Neural cell (in vitro differentiated cells): ENCODE measurements around the gene LORICRIN. TPM values are rescaled to one million over a fixed set of nuclear protein-coding genes. Genes with fewer than 3 reads are reported as not detected.

ENCODE experiments used
- H2AFZ ChIP-seq: fragments of 200-600, 300-800 bp; sonication (generic), shearing (Covaris generic); 2 replicates; pipeline ENCODE4 v1.6.0; 2014; ENCODE audit warnings: low read depth, mild to moderate bottlenecking, antibody characterized with exemption, low read length, moderate library complexity
- H3F3A ChIP-seq: fragments of 200-600 bp; shearing (Covaris generic); 2 replicates; pipeline ENCODE4 v1.6.1; 2016; ENCODE audit warnings: mild to moderate bottlenecking, moderate library complexity, mixed read lengths, antibody characterized with exemption, low read length; ENCODE audit not compliant: insufficient read depth, poor library complexity, severe bottlenecking
- H3K27ac ChIP-seq: fragments of 200-600, 300-800 bp; sonication (generic), shearing (Covaris generic); 2 replicates; pipeline ENCODE4 v1.5.1; 2014; ENCODE audit warnings: mild to moderate bottlenecking, low read length, moderate library complexity
- H3K27me3 ChIP-seq: fragments of 300-800, 200-600 bp; sonication (generic), shearing (Covaris generic); 2 replicates; pipeline ENCODE4 v1.6.0; 2014; ENCODE audit warnings: mild to moderate bottlenecking, low read depth, low read length, moderate library complexity; ENCODE audit not compliant: insufficient read depth
- H3K36me3 ChIP-seq: fragments of 300-800, 200-600 bp; sonication (generic), shearing (Covaris generic); 2 replicates; pipeline ENCODE4 v1.5.1; 2014; ENCODE audit warnings: mild to moderate bottlenecking, antibody characterized with exemption, low read length, moderate library complexity; ENCODE audit not compliant: insufficient read depth
- H3K4me2 ChIP-seq: fragments of 300-800, 200-600 bp; sonication (generic), shearing (Covaris generic); 2 replicates; pipeline ENCODE4 v1.6.0; 2014; ENCODE audit warnings: mild to moderate bottlenecking, low read length
- H3K4me3 ChIP-seq: fragments of 300-800, 200-600 bp; sonication (generic), shearing (Covaris generic); 2 replicates; pipeline ENCODE4 v1.5.1; 2014; ENCODE audit warnings: mild to moderate bottlenecking, low read length, moderate library complexity
- H3K79me2 ChIP-seq: fragments of 200-600 bp; shearing (Covaris generic); replicated peaks from 2 replicates; pipeline ENCODE4 v1.6.0; 2014; ENCODE audit warnings: mild to moderate bottlenecking, low read length, moderate library complexity; ENCODE audit not compliant: insufficient read depth
- H3K9ac ChIP-seq: fragments of 300-800, 200-600 bp; sonication (generic), shearing (Covaris generic); 2 replicates; pipeline ENCODE4 v1.6.1; 2016; ENCODE audit warnings: mild to moderate bottlenecking, low read length, mixed read lengths
- H3K9me2 ChIP-seq: fragments of 200-600 bp; shearing (Covaris generic); 2 replicates; pipeline ENCODE4 v1.6.1; 2016; ENCODE audit warnings: mild to moderate bottlenecking, low read length, mixed read lengths; ENCODE audit not compliant: insufficient read depth
- H3K9me3 ChIP-seq: fragments of 200-600, 300-800 bp; sonication (generic), shearing (Covaris generic); 2 replicates; pipeline ENCODE4 v1.6.1; 2016; ENCODE audit warnings: mild to moderate bottlenecking, mixed run types, low read length, moderate library complexity, mixed read lengths
- H4K20me1 ChIP-seq: fragments of 200-600 bp; shearing (Covaris generic); 2 replicates; pipeline ENCODE4 v1.6.1; 2016; ENCODE audit warnings: mild to moderate bottlenecking, mixed run types; ENCODE audit not compliant: insufficient read depth
- CTCF ChIP-seq: fragments of 450-650 bp; IDR thresholded peaks from 2 replicates; pipeline ENCODE4 v1.5.1; 2014; ENCODE audit warnings: antibody characterized with exemption, mild to moderate bottlenecking, moderate library complexity; ENCODE audit not compliant: poor library complexity, severe bottlenecking
- EP300 ChIP-seq: fragments of 450-650 bp; conservative IDR thresholded peaks from 2 replicates; pipeline ENCODE4 v1.6.1; 2014; ENCODE audit warnings: antibody characterized with exemption, mild to moderate bottlenecking, moderate library complexity; ENCODE audit not compliant: poor library complexity, severe bottlenecking
- EZH2 ChIP-seq: fragments of 200-600, 300-800 bp; shearing (Covaris generic), sonication (generic); IDR thresholded peaks from 2 replicates; pipeline ENCODE4 v1.6.1; 2014; ENCODE audit warnings: antibody characterized with exemption, low read length, borderline replicate concordance, mild to moderate bottlenecking; ENCODE audit not compliant: insufficient read depth, poor library complexity, severe bottlenecking
- MXI1 ChIP-seq: fragments of 450-650 bp; conservative IDR thresholded peaks from 2 replicates; pipeline ENCODE4 v1.6.1; 2014; ENCODE audit warnings: antibody characterized with exemption, mild to moderate bottlenecking; ENCODE audit not compliant: poor library complexity, severe bottlenecking
- POLR2AphosphoS5 ChIP-seq: IDR thresholded peaks from 2 replicates; pipeline ENCODE4 v1.6.1; 2012
- RAD21 ChIP-seq: fragments of 450-650 bp; conservative IDR thresholded peaks from 2 replicates; pipeline ENCODE4 v1.6.1; 2014; ENCODE audit warnings: antibody characterized with exemption, mild to moderate bottlenecking, moderate library complexity
- REST ChIP-seq: IDR thresholded peaks from 2 replicates; pipeline ENCODE4 v1.6.1; 2012; ENCODE audit warnings: borderline replicate concordance
- SMC3 ChIP-seq: fragments of 450-650 bp; conservative IDR thresholded peaks from 2 replicates; pipeline ENCODE4 v1.6.1; 2014; ENCODE audit warnings: antibody characterized with exemption, mild to moderate bottlenecking, moderate library complexity; ENCODE audit not compliant: poor library complexity
- TAF1 ChIP-seq: IDR thresholded peaks from 2 replicates; pipeline ENCODE4 v1.6.1; 2012; ENCODE audit warnings: low read depth
- polyA plus RNA-seq: library from polyadenylated mRNA; depleted of rRNA; stranded (reverse); fragments of >200 nt; gene quantifications from 2 replicates; pipeline ENCODE4 v1.2.3, GENCODE V29; 2014

Gene LORICRIN
- polyA plus RNA-seq, 1 donor from 2014 or later: 1.3 TPM

- no peaks in the 10 kb centered on the region for H3K9me2 ChIP-seq
- H2AFZ ChIP-seq: no peak overlapping the region
- no peak overlapping the region for H3K4me3 ChIP-seq
- no peaks in the 10 kb centered on the region for H4K20me1 ChIP-seq
- H3K27me3 ChIP-seq: no peaks in the 10 kb centered on the region
- H3K27ac ChIP-seq: no peak overlapping the region
- no peaks in the 10 kb centered on the region for H3K36me3 ChIP-seq
- no peaks in the 10 kb centered on the region for H3F3A ChIP-seq
- no peak overlapping the region for H3K9ac ChIP-seq
- no peaks in the 10 kb centered on the region for H3K9me3 ChIP-seq
- TF ChIP-seq EZH2 (no peak), REST (no peak), RAD21 (no peak), TAF1 (no peak), SMC3 (no peak), POLR2AphosphoS5 (no peak), EP300 (no peak), MXI1 (no peak), CTCF (no peak)
- H3K4me2 ChIP-seq: no peak overlapping the region
- H3K79me2 ChIP-seq: no peaks in the 10 kb centered on the region
Measured at GRCh38 chr1:153292185-153292584, 32.7 kb downstream of the LORICRIN start.

- no peaks in the 10 kb centered on the region for H4K20me1 ChIP-seq
- H3K9me3 ChIP-seq: no peaks in the 10 kb centered on the region
- TF ChIP-seq TAF1 (no peak), POLR2AphosphoS5 (no peak), EZH2 (no peak), CTCF (no peak), MXI1 (no peak), SMC3 (no peak), RAD21 (no peak)
- no peak overlapping the region for H2AFZ ChIP-seq
- no peaks in the 10 kb centered on the region for H3F3A ChIP-seq
- no peak overlapping the region for H3K4me3 ChIP-seq
- H3K27ac ChIP-seq: no peak overlapping the region
- H3K4me2 ChIP-seq: no peak overlapping the region
- no peaks in the 10 kb centered on the region for H3K79me2 ChIP-seq
- H3K9ac ChIP-seq: no peak overlapping the region
- H3K36me3 ChIP-seq: no peaks in the 10 kb centered on the region
- H3K9me2 ChIP-seq: no peaks in the 10 kb centered on the region
- no peaks in the 10 kb centered on the region for H3K27me3 ChIP-seq
Measured at GRCh38 chr1:153292740-153293479, 33.4 kb downstream of the LORICRIN start.
